Measurements from ENCODE around the gene RPL18.

Gene RPL18

GRCh38 chr19:48654299-48655059 lies 35.5 kb upstream of the RPL18 start:
- Histone ChIP-seq H3K9ac (ENCODE audit: low read depth, low read length, poor library complexity, severe bottlenecking) (no peak overlapping the region), H3K9me3 (ENCODE audit: insufficient read depth, low read depth, low read length) (no peaks in the 10 kb centered on the region), H3K9me2 (replicated peaks; ENCODE audit: low read depth, low read length) (no peaks in the 10 kb centered on the region), H3K4me3 (ENCODE audit: low read length, poor library complexity, severe bottlenecking) (no peak overlapping the region), H3K27me3 (ENCODE audit: insufficient read depth, low read length, poor library complexity, severe bottlenecking) (no peaks in the 10 kb centered on the region), H3F3A (ENCODE audit: low read depth) (no peaks in the 10 kb centered on the region), H3K36me3 (ENCODE audit: insufficient read depth, low read length) (no peaks in the 10 kb centered on the region), H3K79me2 (ENCODE audit: insufficient read depth, low read length) (no peaks in the 10 kb centered on the region), H3K4me1 (ENCODE audit: insufficient read depth, low read length, poor library complexity, severe bottlenecking) (no peaks in the 10 kb centered on the region), H4K20me1 (ENCODE audit: insufficient read depth, low read length, poor library complexity, severe bottlenecking) (no peaks in the 10 kb centered on the region), H2AFZ (ENCODE audit: low read length) (no peak overlapping the region; the same call in 1 of the 2 replicates), H3K4me2 (ENCODE audit: low read depth, low read length, poor library complexity, severe bottlenecking) (no peak overlapping the region)
- TF ChIP-seq EZH2phosphoT487 (IDR thresholded peaks at IDR 0.05; ENCODE audit: borderline replicate concordance) = no peak
- TF ChIP-seq CTCF (conservative IDR thresholded peaks at IDR 0.05; ENCODE audit: low read length) = no peak

DNA sequence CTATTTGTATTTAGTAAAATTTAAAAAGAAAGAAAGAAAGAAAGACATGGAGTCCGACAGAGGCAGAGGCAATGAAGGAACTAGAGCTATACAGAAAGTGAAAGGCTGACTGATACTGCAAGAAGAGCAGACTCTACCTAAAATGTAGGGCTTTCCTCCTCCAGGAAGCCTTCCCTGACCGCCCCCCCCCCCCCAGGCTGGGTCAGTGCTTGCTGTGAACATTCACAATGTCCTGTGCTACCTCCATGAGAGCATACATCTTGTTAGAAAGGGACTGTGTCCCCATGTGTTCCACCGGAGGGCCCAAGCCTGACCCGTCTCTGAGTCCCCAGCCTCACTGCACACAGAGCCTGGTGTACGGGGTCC lies 32.7 kb upstream of the RPL18 start:
- Histone ChIP-seq H3K4me3 (ENCODE audit: low read length, poor library complexity, severe bottlenecking) (no peak overlapping the region), H3K79me2 (ENCODE audit: insufficient read depth, low read length) (no peaks in the 10 kb centered on the region), H3K36me3 (ENCODE audit: insufficient read depth, low read length) (no peaks in the 10 kb centered on the region), H3K9ac (ENCODE audit: low read depth, low read length, poor library complexity, severe bottlenecking) (no peak overlapping the region), H3K9me3 (ENCODE audit: insufficient read depth, low read depth, low read length) (no peaks in the 10 kb centered on the region), H3K4me2 (ENCODE audit: low read depth, low read length, poor library complexity, severe bottlenecking) (no peak overlapping the region), H2AFZ (ENCODE audit: low read length) (no peak overlapping the region), H4K20me1 (ENCODE audit: insufficient read depth, low read length, poor library complexity, severe bottlenecking) (no peaks in the 10 kb centered on the region), H3K4me1 (ENCODE audit: insufficient read depth, low read length, poor library complexity, severe bottlenecking) (no peaks in the 10 kb centered on the region), H3K9me2 (replicated peaks; ENCODE audit: low read depth, low read length) (no peaks in the 10 kb centered on the region), H3F3A (ENCODE audit: low read depth) (no peaks in the 10 kb centered on the region), H3K27me3 (ENCODE audit: insufficient read depth, low read length, poor library complexity, severe bottlenecking) (no peaks in the 10 kb centered on the region)
- no peak for TF ChIP-seq EZH2phosphoT487 (IDR thresholded peaks at IDR 0.05; ENCODE audit: borderline replicate concordance)
- no peak for TF ChIP-seq CTCF (conservative IDR thresholded peaks at IDR 0.05; ENCODE audit: low read length)

DNA sequence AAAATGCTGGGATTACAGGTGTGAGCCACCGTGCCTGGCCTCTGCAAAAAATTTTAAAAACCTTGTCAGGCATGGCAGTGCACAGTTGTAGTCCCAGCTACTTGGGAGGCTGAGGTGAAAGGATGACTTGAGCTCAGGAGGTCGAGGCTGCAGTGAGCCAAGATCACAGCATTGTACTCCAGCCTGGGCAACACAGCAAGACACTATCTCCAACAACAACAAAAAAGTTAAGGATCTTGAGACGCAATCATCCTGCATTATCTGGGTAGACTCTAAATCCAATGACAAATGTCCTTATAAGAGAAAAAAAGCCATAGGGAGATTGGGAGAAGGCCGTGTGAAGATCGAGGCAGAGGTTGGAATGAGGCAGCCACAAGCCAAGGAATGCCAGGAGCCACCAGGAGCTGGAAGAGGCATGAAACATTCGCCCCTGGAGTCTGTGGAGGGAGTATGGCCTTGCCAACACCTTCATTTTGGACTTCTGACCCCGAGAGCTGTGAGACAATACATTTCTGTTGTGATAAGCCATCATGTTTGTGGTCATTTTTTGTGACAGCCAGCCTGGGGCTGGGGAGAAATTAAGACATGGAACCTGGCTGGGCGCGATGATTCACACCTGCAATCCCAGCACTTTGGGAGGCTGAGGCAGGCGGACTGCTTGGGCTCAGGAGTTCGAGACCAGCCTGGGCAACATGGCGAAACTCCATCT lies 32.1 kb upstream of the RPL18 start:
- no peaks in the 10 kb centered on the region for H3K79me2 ChIP-seq (ENCODE audit: insufficient read depth, low read length)
- H3K4me1 ChIP-seq (ENCODE audit: insufficient read depth, low read length, poor library complexity, severe bottlenecking) = peaks cover 2% of the 10 kb centered on the region
- TF ChIP-seq EZH2phosphoT487 (IDR thresholded peaks at IDR 0.05; ENCODE audit: borderline replicate concordance) (no peak), CTCF (conservative IDR thresholded peaks at IDR 0.05; ENCODE audit: low read length) (no peak)

More for the DNA sequence above, 32.1 kb upstream of the RPL18 start:
- H3K9me3 ChIP-seq (ENCODE audit: insufficient read depth, low read depth, low read length) = no peaks in the 10 kb centered on the region
- H3K27me3 ChIP-seq (ENCODE audit: insufficient read depth, low read length, poor library complexity, severe bottlenecking) = no peaks in the 10 kb centered on the region
- H3K9ac ChIP-seq (ENCODE audit: low read depth, low read length, poor library complexity, severe bottlenecking) = no peak overlapping the region
- no peaks in the 10 kb centered on the region for H3K9me2 ChIP-seq (replicated peaks; ENCODE audit: low read depth, low read length)
- no peak overlapping the region for H2AFZ ChIP-seq (ENCODE audit: low read length)
- H3K4me3 ChIP-seq (ENCODE audit: low read length, poor library complexity, severe bottlenecking) = no peak overlapping the region
- no peak overlapping the region for H3K4me2 ChIP-seq (ENCODE audit: low read depth, low read length, poor library complexity, severe bottlenecking)
- H3F3A ChIP-seq (ENCODE audit: low read depth) = no peaks in the 10 kb centered on the region
- H4K20me1 ChIP-seq (ENCODE audit: insufficient read depth, low read length, poor library complexity, severe bottlenecking) = no peaks in the 10 kb centered on the region
- no peaks in the 10 kb centered on the region for H3K36me3 ChIP-seq (ENCODE audit: insufficient read depth, low read length)
